Measurements from ENCODE around the gene FGFR2. TPM values are rescaled to one million over a fixed set of nuclear protein-coding genes. Genes with fewer than 3 reads are reported as not detected.

Gene FGFR2
- total RNA-seq, 1 donor from 2014 or later: 7.4 TPM

DNA sequence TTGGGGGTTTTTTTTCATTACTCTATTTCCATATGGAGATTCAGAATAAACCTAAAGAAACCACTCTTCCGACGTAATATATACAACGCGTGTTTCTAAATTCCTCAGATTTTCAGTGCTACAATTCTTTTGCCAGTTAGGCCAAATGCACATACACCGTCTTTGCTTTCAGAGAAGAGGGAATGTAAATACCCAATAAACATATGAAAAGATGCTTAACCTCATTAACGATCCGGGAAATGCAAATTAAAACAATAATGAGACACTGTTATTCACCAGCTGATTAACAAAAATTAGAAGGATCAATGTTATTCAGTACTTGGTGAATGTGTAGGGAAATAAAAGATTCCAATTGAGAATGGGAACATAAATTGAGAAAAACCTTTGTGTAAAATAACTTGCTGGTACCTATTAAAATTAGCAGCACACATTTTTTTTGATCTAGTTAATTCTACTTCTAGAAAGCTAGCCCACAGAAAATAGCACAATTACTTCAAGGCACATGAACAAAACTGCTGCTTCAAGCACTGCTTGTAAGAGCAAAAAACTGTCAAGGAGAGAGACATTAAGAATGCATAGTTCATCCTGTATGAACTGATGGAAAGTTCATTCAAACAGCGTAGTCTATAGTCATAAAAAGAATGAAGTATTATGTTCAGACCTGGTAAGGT lies 56.7 kb downstream of the FGFR2 start:
- no peak for TF ChIP-seq CTCF (IDR thresholded peaks at IDR 0.05; ENCODE audit: partially characterized antibody, unreplicated experiment)
- Mint-ChIP-seq H3K4me1 (ENCODE audit: low read depth, unreplicated experiment) (peaks cover 17% of the 10 kb centered on the region), H3K36me3 (ENCODE audit: unreplicated experiment) (no peaks in the 10 kb centered on the region), H3K4me3 (ENCODE audit: unreplicated experiment) (no peak overlapping the region), H3K9me3 (ENCODE audit: unreplicated experiment) (no peaks in the 10 kb centered on the region), H3K27ac (ENCODE audit: unreplicated experiment) (peak overlapping the region; percentile 14), H3K27me3 (ENCODE audit: unreplicated experiment) (no peaks in the 10 kb centered on the region)
- DNase-seq: no peak

GRCh38 chr10:121540732-121541395 lies 57.4 kb downstream of the FGFR2 start:
- Mint-ChIP-seq H3K27me3 (ENCODE audit: unreplicated experiment) (no peaks in the 10 kb centered on the region), H3K36me3 (ENCODE audit: unreplicated experiment) (no peaks in the 10 kb centered on the region), H3K4me1 (ENCODE audit: low read depth, unreplicated experiment) (peaks cover 17% of the 10 kb centered on the region), H3K27ac (ENCODE audit: unreplicated experiment) (no peak overlapping the region), H3K4me3 (ENCODE audit: unreplicated experiment) (no peak overlapping the region), H3K9me3 (ENCODE audit: unreplicated experiment) (no peaks in the 10 kb centered on the region)
- TF ChIP-seq CTCF (IDR thresholded peaks at IDR 0.05; ENCODE audit: partially characterized antibody, unreplicated experiment): no peak
- DNase-seq: no peak

DNA sequence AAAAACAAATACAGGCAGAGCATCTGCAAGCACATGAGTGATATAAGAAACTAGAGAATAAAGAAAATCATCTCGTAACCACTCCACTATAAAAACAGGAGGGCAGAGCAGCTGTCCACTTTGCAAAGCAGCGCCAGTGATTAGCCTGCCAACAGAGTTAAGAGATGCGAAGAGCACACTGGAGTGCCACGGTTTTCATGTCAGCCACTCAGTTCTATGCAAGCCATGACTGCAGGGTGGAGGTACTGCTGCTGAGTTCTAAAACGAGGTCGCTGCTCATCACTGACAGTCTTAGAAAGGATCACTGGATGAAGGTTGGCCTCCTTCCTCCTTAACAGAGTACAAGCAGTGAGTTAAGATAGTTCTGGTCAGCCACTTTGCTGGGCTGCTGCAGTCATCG lies 58.5 kb downstream of the FGFR2 start:
- H3K4me1 Mint-ChIP-seq (ENCODE audit: low read depth, unreplicated experiment): peaks cover 17% of the 10 kb centered on the region
- H3K27ac Mint-ChIP-seq (ENCODE audit: unreplicated experiment): no peak overlapping the region
- H3K9me3 Mint-ChIP-seq (ENCODE audit: unreplicated experiment): no peaks in the 10 kb centered on the region
- no peak for DNase-seq
- no peaks in the 10 kb centered on the region for H3K27me3 Mint-ChIP-seq (ENCODE audit: unreplicated experiment)
- no peaks in the 10 kb centered on the region for H3K36me3 Mint-ChIP-seq (ENCODE audit: unreplicated experiment)
- no peak for TF ChIP-seq CTCF (IDR thresholded peaks at IDR 0.05; ENCODE audit: partially characterized antibody, unreplicated experiment)
- H3K4me3 Mint-ChIP-seq (ENCODE audit: unreplicated experiment): no peak overlapping the region

- no peak for DNase-seq
- H3K4me3 Mint-ChIP-seq (ENCODE audit: unreplicated experiment): no peak overlapping the region
- no peak for TF ChIP-seq CTCF (IDR thresholded peaks at IDR 0.05; ENCODE audit: partially characterized antibody, unreplicated experiment)
- no peak overlapping the region for H3K27ac Mint-ChIP-seq (ENCODE audit: unreplicated experiment)
- no peaks in the 10 kb centered on the region for H3K9me3 Mint-ChIP-seq (ENCODE audit: unreplicated experiment)
- H3K27me3 Mint-ChIP-seq (ENCODE audit: unreplicated experiment): no peaks in the 10 kb centered on the region
- peaks cover 11% of the 10 kb centered on the region for H3K4me1 Mint-ChIP-seq (ENCODE audit: low read depth, unreplicated experiment)
- H3K36me3 Mint-ChIP-seq (ENCODE audit: unreplicated experiment): no peaks in the 10 kb centered on the region
These were observed 61.8 kb downstream of the FGFR2 start for GRCh38 chr10:121536310-121536913.

- peaks cover under 1% of the 10 kb centered on the region for H3K4me1 Mint-ChIP-seq (ENCODE audit: low read depth, unreplicated experiment)
- DNase-seq: no peak
- H3K36me3 Mint-ChIP-seq (ENCODE audit: unreplicated experiment): no peaks in the 10 kb centered on the region
- H3K27ac Mint-ChIP-seq (ENCODE audit: unreplicated experiment): no peak overlapping the region
- no peak overlapping the region for H3K4me3 Mint-ChIP-seq (ENCODE audit: unreplicated experiment)
- no peaks in the 10 kb centered on the region for H3K9me3 Mint-ChIP-seq (ENCODE audit: unreplicated experiment)
- no peak for TF ChIP-seq CTCF (IDR thresholded peaks at IDR 0.05; ENCODE audit: partially characterized antibody, unreplicated experiment)
- H3K27me3 Mint-ChIP-seq (ENCODE audit: unreplicated experiment): no peaks in the 10 kb centered on the region
These were observed 62.9 kb downstream of the FGFR2 start for GRCh38 chr10:121535381-121535780.
